Nephron (organoid): Measurements from ENCODE around the gene WIPF2.
A peak's percentile ranks its signal among the peaks of the same experiment; 100 is the strongest.

Source experiments
- H3K27ac Mint-ChIP-seq, 3 experiments: 2 replicates each; pipeline ENCODE4 v1.8.0; 2020; ENCODE audit warnings: mixed read lengths in 3 of 3, mild to moderate bottlenecking in 2 of 3, moderate library complexity in 1 of 3
- H3K27me3 Mint-ChIP-seq: 2 replicates; pipeline ENCODE4 v1.8.0; 2021; ENCODE audit warnings: low read depth, mild to moderate bottlenecking, moderate library complexity, mixed read lengths
- H3K36me3 Mint-ChIP-seq: 2 replicates; pipeline ENCODE4 v1.8.0; 2020; ENCODE audit warnings: low read depth, mixed read lengths
- H3K4me1 Mint-ChIP-seq: 2 replicates; pipeline ENCODE4 v1.8.0; 2020; ENCODE audit warnings: mixed read lengths
- H3K4me3 Mint-ChIP-seq, 3 experiments: 2 replicates each; pipeline ENCODE4 v1.8.0; 2020; ENCODE audit warnings: mild to moderate bottlenecking in 3 of 3, mixed read lengths in 3 of 3, moderate library complexity in 2 of 3
- H3K9me3 Mint-ChIP-seq: 2 replicates; pipeline ENCODE4 v1.8.0; 2020; ENCODE audit warnings: mixed read lengths
- CTCF ChIP-seq, 3 experiments: fragments of 200-600 bp; sonication (generic); IDR thresholded peaks; one replicate each; pipeline ENCODE4 v1.5.0; 2021; ENCODE audit warnings: antibody characterized with exemption in 3 of 3; ENCODE audit not compliant: unreplicated experiment in 3 of 3

Gene WIPF2

GRCh38 chr17:40188694-40189093 lies 30.4 kb upstream of the WIPF2 start:
- Mint-ChIP-seq H3K27ac (no peak overlapping the region), H3K4me3 (no peak overlapping the region), H3K4me1 (peaks cover 8% of the 10 kb centered on the region), H3K36me3 (peaks cover 24% of the 10 kb centered on the region), H3K9me3 (no peaks in the 10 kb centered on the region), H3K27me3 (peaks cover 3% of the 10 kb centered on the region)
- no peak for TF ChIP-seq CTCF (IDR thresholded peaks at IDR 0.05; ENCODE audit: unreplicated experiment in 3 of 3)

- TF ChIP-seq CTCF (IDR thresholded peaks at IDR 0.05; ENCODE audit: unreplicated experiment in 3 of 3) = peak; percentile 10 to 36 (median 13)
- no peaks in the 10 kb centered on the region for H3K9me3 Mint-ChIP-seq
- peaks cover 23% of the 10 kb centered on the region for H3K4me1 Mint-ChIP-seq
- peak overlapping the region; percentile 70 to 78 (median 75) for H3K4me3 Mint-ChIP-seq
- peaks cover 24% of the 10 kb centered on the region for H3K36me3 Mint-ChIP-seq
- peak overlapping the region in 1 of 3 experiments; percentile 30 for H3K27ac Mint-ChIP-seq
- H3K27me3 Mint-ChIP-seq = peaks cover 3% of the 10 kb centered on the region
These were observed 28.7 kb upstream of the WIPF2 start for GRCh38 chr17:40190197-40191021.

- TF ChIP-seq CTCF (IDR thresholded peaks at IDR 0.05; ENCODE audit: unreplicated experiment in 3 of 3) = peak; percentile 49 to 68 (median 61)
- H3K27me3 Mint-ChIP-seq = peaks cover 3% of the 10 kb centered on the region
- peak overlapping the region; percentile 87 to 89 (median 88) for H3K4me3 Mint-ChIP-seq
- no peaks in the 10 kb centered on the region for H3K9me3 Mint-ChIP-seq
- H3K36me3 Mint-ChIP-seq = peaks cover 24% of the 10 kb centered on the region
- H3K27ac Mint-ChIP-seq = peak overlapping the region in 1 of 3 experiments; percentile 45
- peaks cover 25% of the 10 kb centered on the region for H3K4me1 Mint-ChIP-seq
These were observed 27.6 kb upstream of the WIPF2 start for GRCh38 chr17:40191237-40192208.

- Mint-ChIP-seq H3K9me3 (no peaks in the 10 kb centered on the region), H3K36me3 (peaks cover 20% of the 10 kb centered on the region), H3K4me1 (peaks cover 25% of the 10 kb centered on the region), H3K4me3 (peak overlapping the region in 1 of 3 experiments; percentile 42), H3K27ac (no peak overlapping the region), H3K27me3 (peaks cover 3% of the 10 kb centered on the region)
- no peak for TF ChIP-seq CTCF (IDR thresholded peaks at IDR 0.05; ENCODE audit: unreplicated experiment in 3 of 3)
These were observed 26.1 kb upstream of the WIPF2 start for GRCh38 chr17:40192961-40193360.

- Mint-ChIP-seq H3K27me3 (peaks cover 10% of the 10 kb centered on the region), H3K27ac (peak overlapping the region in 2 of 3 experiments; percentile 21 to 77), H3K36me3 (peaks cover 8% of the 10 kb centered on the region), H3K4me3 (no peak overlapping the region), H3K4me1 (peaks cover 24% of the 10 kb centered on the region), H3K9me3 (no peaks in the 10 kb centered on the region)
- TF ChIP-seq CTCF (IDR thresholded peaks at IDR 0.05; ENCODE audit: unreplicated experiment in 3 of 3) = no peak
These were observed 24.3 kb upstream of the WIPF2 start for GRCh38 chr17:40194821-40195220.
